Neural cell (in vitro differentiated cells): ENCODE data around the gene PLEKHH2. TPM values are rescaled to one million over a fixed set of nuclear protein-coding genes. Genes with fewer than 3 reads are reported as not detected.

Source experiments
- H2AFZ ChIP-seq: fragments of 200-600, 300-800 bp; sonication (generic), shearing (Covaris generic); 2 replicates; pipeline ENCODE4 v1.6.0; 2014; ENCODE audit warnings: low read depth, mild to moderate bottlenecking, antibody characterized with exemption, low read length, moderate library complexity
- H3F3A ChIP-seq: fragments of 200-600 bp; shearing (Covaris generic); 2 replicates; pipeline ENCODE4 v1.6.1; 2016; ENCODE audit warnings: mild to moderate bottlenecking, moderate library complexity, mixed read lengths, antibody characterized with exemption, low read length; ENCODE audit not compliant: insufficient read depth, poor library complexity, severe bottlenecking
- H3K27ac ChIP-seq: fragments of 200-600, 300-800 bp; sonication (generic), shearing (Covaris generic); 2 replicates; pipeline ENCODE4 v1.5.1; 2014; ENCODE audit warnings: mild to moderate bottlenecking, low read length, moderate library complexity
- H3K27me3 ChIP-seq: fragments of 300-800, 200-600 bp; sonication (generic), shearing (Covaris generic); 2 replicates; pipeline ENCODE4 v1.6.0; 2014; ENCODE audit warnings: mild to moderate bottlenecking, low read depth, low read length, moderate library complexity; ENCODE audit not compliant: insufficient read depth
- H3K36me3 ChIP-seq: fragments of 300-800, 200-600 bp; sonication (generic), shearing (Covaris generic); 2 replicates; pipeline ENCODE4 v1.5.1; 2014; ENCODE audit warnings: mild to moderate bottlenecking, antibody characterized with exemption, low read length, moderate library complexity; ENCODE audit not compliant: insufficient read depth
- H3K4me2 ChIP-seq: fragments of 300-800, 200-600 bp; sonication (generic), shearing (Covaris generic); 2 replicates; pipeline ENCODE4 v1.6.0; 2014; ENCODE audit warnings: mild to moderate bottlenecking, low read length
- H3K4me3 ChIP-seq: fragments of 300-800, 200-600 bp; sonication (generic), shearing (Covaris generic); 2 replicates; pipeline ENCODE4 v1.5.1; 2014; ENCODE audit warnings: mild to moderate bottlenecking, low read length, moderate library complexity
- H3K79me2 ChIP-seq: fragments of 200-600 bp; shearing (Covaris generic); replicated peaks from 2 replicates; pipeline ENCODE4 v1.6.0; 2014; ENCODE audit warnings: mild to moderate bottlenecking, low read length, moderate library complexity; ENCODE audit not compliant: insufficient read depth
- H3K9ac ChIP-seq: fragments of 300-800, 200-600 bp; sonication (generic), shearing (Covaris generic); 2 replicates; pipeline ENCODE4 v1.6.1; 2016; ENCODE audit warnings: mild to moderate bottlenecking, low read length, mixed read lengths
- H3K9me2 ChIP-seq: fragments of 200-600 bp; shearing (Covaris generic); 2 replicates; pipeline ENCODE4 v1.6.1; 2016; ENCODE audit warnings: mild to moderate bottlenecking, low read length, mixed read lengths; ENCODE audit not compliant: insufficient read depth
- H3K9me3 ChIP-seq: fragments of 200-600, 300-800 bp; sonication (generic), shearing (Covaris generic); 2 replicates; pipeline ENCODE4 v1.6.1; 2016; ENCODE audit warnings: mild to moderate bottlenecking, mixed run types, low read length, moderate library complexity, mixed read lengths
- H4K20me1 ChIP-seq: fragments of 200-600 bp; shearing (Covaris generic); 2 replicates; pipeline ENCODE4 v1.6.1; 2016; ENCODE audit warnings: mild to moderate bottlenecking, mixed run types; ENCODE audit not compliant: insufficient read depth
- CTCF ChIP-seq: fragments of 450-650 bp; IDR thresholded peaks from 2 replicates; pipeline ENCODE4 v1.5.1; 2014; ENCODE audit warnings: antibody characterized with exemption, mild to moderate bottlenecking, moderate library complexity; ENCODE audit not compliant: poor library complexity, severe bottlenecking
- EP300 ChIP-seq: fragments of 450-650 bp; conservative IDR thresholded peaks from 2 replicates; pipeline ENCODE4 v1.6.1; 2014; ENCODE audit warnings: antibody characterized with exemption, mild to moderate bottlenecking, moderate library complexity; ENCODE audit not compliant: poor library complexity, severe bottlenecking
- EZH2 ChIP-seq: fragments of 200-600, 300-800 bp; shearing (Covaris generic), sonication (generic); IDR thresholded peaks from 2 replicates; pipeline ENCODE4 v1.6.1; 2014; ENCODE audit warnings: antibody characterized with exemption, low read length, borderline replicate concordance, mild to moderate bottlenecking; ENCODE audit not compliant: insufficient read depth, poor library complexity, severe bottlenecking
- MXI1 ChIP-seq: fragments of 450-650 bp; conservative IDR thresholded peaks from 2 replicates; pipeline ENCODE4 v1.6.1; 2014; ENCODE audit warnings: antibody characterized with exemption, mild to moderate bottlenecking; ENCODE audit not compliant: poor library complexity, severe bottlenecking
- POLR2AphosphoS5 ChIP-seq: IDR thresholded peaks from 2 replicates; pipeline ENCODE4 v1.6.1; 2012
- RAD21 ChIP-seq: fragments of 450-650 bp; conservative IDR thresholded peaks from 2 replicates; pipeline ENCODE4 v1.6.1; 2014; ENCODE audit warnings: antibody characterized with exemption, mild to moderate bottlenecking, moderate library complexity
- REST ChIP-seq: IDR thresholded peaks from 2 replicates; pipeline ENCODE4 v1.6.1; 2012; ENCODE audit warnings: borderline replicate concordance
- TAF1 ChIP-seq: IDR thresholded peaks from 2 replicates; pipeline ENCODE4 v1.6.1; 2012; ENCODE audit warnings: low read depth
- polyA plus RNA-seq: library from polyadenylated mRNA; depleted of rRNA; stranded (reverse); fragments of >200 nt; gene quantifications from 2 replicates; pipeline ENCODE4 v1.2.3, GENCODE V29; 2014

PLEKHH2 gene
- polyA plus RNA-seq, 1 donor from 2014 or later, result 0.50 TPM

- H3K36me3 ChIP-seq, result no peaks in the 10 kb centered on the region
- no peak overlapping the region for H2AFZ ChIP-seq
- H4K20me1 ChIP-seq, result no peaks in the 10 kb centered on the region
- no peaks in the 10 kb centered on the region for H3K9me3 ChIP-seq
- H3K4me3 ChIP-seq, result no peak overlapping the region
- no peaks in the 10 kb centered on the region for H3F3A ChIP-seq
- H3K9me2 ChIP-seq, result no peaks in the 10 kb centered on the region
- no peak overlapping the region for H3K9ac ChIP-seq
- H3K27ac ChIP-seq, result no peak overlapping the region
- TF ChIP-seq REST (no peak), RAD21 (no peak), TAF1 (no peak), CTCF (no peak)
- no peaks in the 10 kb centered on the region for H3K27me3 ChIP-seq
- no peaks in the 10 kb centered on the region for H3K79me2 ChIP-seq
- H3K4me2 ChIP-seq, result no peak overlapping the region
These were observed 99.6 kb downstream of the PLEKHH2 start for GRCh38 chr2:43736637-43737036.

- no peak for TF ChIP-seq MXI1
- no peak for TF ChIP-seq RAD21
- TF ChIP-seq EP300, result no peak
- TF ChIP-seq TAF1, result no peak
- H3K27me3 ChIP-seq, result no peaks in the 10 kb centered on the region
- no peaks in the 10 kb centered on the region for H3K9me2 ChIP-seq
- peak overlapping the region; percentile 60 for H3K27ac ChIP-seq
- H3K9ac ChIP-seq, result no peak overlapping the region
- no peaks in the 10 kb centered on the region for H3K9me3 ChIP-seq
- H3K79me2 ChIP-seq, result no peaks in the 10 kb centered on the region
- H3K4me3 ChIP-seq, result no peak overlapping the region
- H2AFZ ChIP-seq, result no peak overlapping the region
- H3K4me2 ChIP-seq, result no peak overlapping the region
- H4K20me1 ChIP-seq, result no peaks in the 10 kb centered on the region
- H3F3A ChIP-seq, result no peaks in the 10 kb centered on the region
- H3K36me3 ChIP-seq, result no peaks in the 10 kb centered on the region
These were observed 100.2 kb downstream of the PLEKHH2 start for GRCh38 chr2:43737097-43737854.

GRCh38 chr2:43737855-43738254 lies 100.8 kb downstream of the PLEKHH2 start:
- Histone ChIP-seq H3K9ac (peak overlapping the region; percentile 21), H3K4me3 (no peak overlapping the region), H3K27ac (peak overlapping the region; percentile 60), H3K9me3 (no peaks in the 10 kb centered on the region), H3K79me2 (no peaks in the 10 kb centered on the region), H3F3A (no peaks in the 10 kb centered on the region), H4K20me1 (no peaks in the 10 kb centered on the region), H3K4me2 (peak overlapping the region; percentile 1), H2AFZ (no peak overlapping the region), H3K9me2 (no peaks in the 10 kb centered on the region), H3K27me3 (no peaks in the 10 kb centered on the region), H3K36me3 (no peaks in the 10 kb centered on the region)
- TF ChIP-seq MXI1 (no peak), POLR2AphosphoS5 (no peak), EZH2 (no peak)
